Central memory CD8-positive, alpha-beta T cell (primary cell): ENCODE data around the gene ELOVL2.
A peak's percentile ranks its signal among the peaks of the same experiment; 100 is the strongest.
"Not testable (repeated sequence)": the region's sequence is repeated elsewhere in the genome, so short reads cannot be mapped to it uniquely, and the experiment has no call there.

ENCODE experiments used
- ATAC-seq: fragments of 150-1000 bp; cut with Tn5 transposase; replicated peaks from 2 replicates; pipeline ENCODE4 v1.10.0; 2022; ENCODE audit warnings: mild to moderate bottlenecking, moderate FRiP score, moderate number of reproducible peaks; ENCODE audit not compliant: poor library complexity, severe bottlenecking; ENCODE audit errors: extremely low read depth
- DNase-seq, 2 donors: peaks; one replicate each; pipeline ENCODE4 v3.0.0; 2021; ENCODE audit warnings: low spot score in 2 of 2
- H3K27ac Mint-ChIP-seq: one replicate; pipeline ENCODE4 v1.8.0; 2022; ENCODE audit warnings: low read depth, mild to moderate bottlenecking, moderate library complexity, mixed read lengths
- H3K27me3 Mint-ChIP-seq: one replicate; pipeline ENCODE4 v1.8.0; 2022; ENCODE audit warnings: mixed read lengths
- H3K36me3 Mint-ChIP-seq: one replicate; pipeline ENCODE4 v1.8.0; 2022; ENCODE audit warnings: mild to moderate bottlenecking, moderate library complexity, mixed read lengths; ENCODE audit not compliant: insufficient read depth
- H3K4me1 Mint-ChIP-seq: one replicate; pipeline ENCODE4 v1.8.0; 2022; ENCODE audit warnings: mixed read lengths
- H3K4me3 Mint-ChIP-seq: one replicate; pipeline ENCODE4 v1.8.0; 2022; ENCODE audit warnings: mild to moderate bottlenecking, moderate library complexity, mixed read lengths
- H3K9me3 Mint-ChIP-seq: one replicate; pipeline ENCODE4 v1.8.0; 2022; ENCODE audit warnings: mixed read lengths

The ELOVL2 gene

GRCh38 chr6:11043961-11044711 is at the start of gene ELOVL2:
ELOVL2 (minus strand) TSS chr6:11044305; CDS start chr6:11044230, 75 bp downstream.
- no peak for DNase-seq
- Mint-ChIP-seq H3K4me3 (peak within 1 kb of the TSS; percentile 69), H3K9me3 (no peaks in the 10 kb centered on the region), H3K27ac (no peak within 1 kb of the TSS), H3K4me1 (peaks cover 10% of the 10 kb centered on the region), H3K27me3 (peaks cover 89% of the 10 kb centered on the region), H3K36me3 (peaks cover 2% of the 10 kb centered on the region)
- peak; percentile 46 for ATAC-seq

- Mint-ChIP-seq H3K27me3 (no peaks in the 10 kb centered on the region), H3K36me3 (peaks cover 6% of the 10 kb centered on the region), H3K4me3 (peak overlapping the region; percentile 96), H3K27ac (peak overlapping the region; percentile 96), H3K4me1 (peaks cover 39% of the 10 kb centered on the region), H3K9me3 (no peaks in the 10 kb centered on the region)
- DNase-seq (no peak), ATAC-seq (peak; percentile 16)
These were observed 49.2 kb upstream of the ELOVL2 start for GRCh38 chr6:11093376-11093625.

- DNase-seq = no peak
- peaks cover 34% of the 10 kb centered on the region for H3K4me1 Mint-ChIP-seq
- ATAC-seq = peak; percentile 27
These were observed 48.7 kb upstream of the ELOVL2 start for GRCh38 chr6:11092668-11093375.

GRCh38 chr6:11091141-11091540 is 47.0 kb upstream of the ELOVL2 start:
- H3K36me3 Mint-ChIP-seq, H3K27me3 Mint-ChIP-seq, H3K4me3 Mint-ChIP-seq, H3K9me3 Mint-ChIP-seq, DNase-seq, ATAC-seq, H3K27ac Mint-ChIP-seq: not testable (repeated sequence)
- H3K4me1 Mint-ChIP-seq = peaks cover 24% of the 10 kb centered on the region

More at GRCh38 chr6:11092668-11093375, 48.7 kb upstream of the ELOVL2 start:
- Mint-ChIP-seq H3K4me3 (peak overlapping the region; percentile 96), H3K27me3 (no peaks in the 10 kb centered on the region), H3K36me3 (peaks cover 6% of the 10 kb centered on the region), H3K27ac (peak overlapping the region; percentile 96), H3K9me3 (no peaks in the 10 kb centered on the region)

GRCh38 chr6:11089695-11090094 is 45.6 kb upstream of the ELOVL2 start:
- Mint-ChIP-seq H3K36me3 (peaks cover 6% of the 10 kb centered on the region), H3K4me1 (peaks cover 12% of the 10 kb centered on the region), H3K27me3 (peaks cover 9% of the 10 kb centered on the region), H3K27ac (no peak overlapping the region), H3K4me3 (no peak overlapping the region), H3K9me3 (no peaks in the 10 kb centered on the region)
- DNase-seq (no peak), ATAC-seq (no peak)

GRCh38 chr6:11087141-11087812 is 43.2 kb upstream of the ELOVL2 start:
- not testable (repeated sequence) for H3K4me1 Mint-ChIP-seq, H3K27ac Mint-ChIP-seq, H3K4me3 Mint-ChIP-seq, ATAC-seq, DNase-seq, H3K9me3 Mint-ChIP-seq, H3K36me3 Mint-ChIP-seq
- peaks cover 18% of the 10 kb centered on the region for H3K27me3 Mint-ChIP-seq

- H3K4me3 Mint-ChIP-seq = no peak overlapping the region
- no peak overlapping the region for H3K27ac Mint-ChIP-seq
- peaks cover 19% of the 10 kb centered on the region for H3K27me3 Mint-ChIP-seq
- no peak for ATAC-seq
- H3K36me3 Mint-ChIP-seq = no peaks in the 10 kb centered on the region
- no peaks in the 10 kb centered on the region for H3K9me3 Mint-ChIP-seq
- no peaks in the 10 kb centered on the region for H3K4me1 Mint-ChIP-seq
- DNase-seq = no peak
These were observed 41.8 kb upstream of the ELOVL2 start for GRCh38 chr6:11085758-11086435.

- ATAC-seq (no peak), DNase-seq (no peak)
- Mint-ChIP-seq H3K4me1 (no peaks in the 10 kb centered on the region), H3K27ac (no peak overlapping the region), H3K4me3 (no peak overlapping the region), H3K9me3 (no peaks in the 10 kb centered on the region), H3K27me3 (peaks cover 27% of the 10 kb centered on the region), H3K36me3 (no peaks in the 10 kb centered on the region)
These were observed 39.9 kb upstream of the ELOVL2 start for GRCh38 chr6:11083956-11084355.

GRCh38 chr6:11083491-11083890 is 39.4 kb upstream of the ELOVL2 start:
- no peak overlapping the region for H3K4me3 Mint-ChIP-seq
- H3K9me3 Mint-ChIP-seq = no peaks in the 10 kb centered on the region
- H3K4me1 Mint-ChIP-seq = no peaks in the 10 kb centered on the region
- DNase-seq (no peak), ATAC-seq (no peak)
- H3K27ac Mint-ChIP-seq = no peak overlapping the region
- peaks cover 27% of the 10 kb centered on the region for H3K27me3 Mint-ChIP-seq
- H3K36me3 Mint-ChIP-seq = no peaks in the 10 kb centered on the region

GRCh38 chr6:11080296-11080695 is 36.2 kb upstream of the ELOVL2 start:
- Mint-ChIP-seq H3K4me1 (no peaks in the 10 kb centered on the region), H3K36me3 (no peaks in the 10 kb centered on the region), H3K27ac (no peak overlapping the region), H3K4me3 (no peak overlapping the region), H3K9me3 (no peaks in the 10 kb centered on the region), H3K27me3 (peaks cover 20% of the 10 kb centered on the region)
- DNase-seq (no peak), ATAC-seq (no peak)

GRCh38 chr6:11078266-11078665 is 34.2 kb upstream of the ELOVL2 start:
- Mint-ChIP-seq H3K4me3 (no peak overlapping the region), H3K27me3 (peaks cover 9% of the 10 kb centered on the region), H3K27ac (no peak overlapping the region), H3K4me1 (no peaks in the 10 kb centered on the region), H3K9me3 (no peaks in the 10 kb centered on the region), H3K36me3 (no peaks in the 10 kb centered on the region)
- no peak for ATAC-seq
- no peak for DNase-seq

GRCh38 chr6:11076540-11076939 is 32.4 kb upstream of the ELOVL2 start:
- DNase-seq (no peak), ATAC-seq (no peak)
- no peaks in the 10 kb centered on the region for H3K9me3 Mint-ChIP-seq
- H3K36me3 Mint-ChIP-seq = no peaks in the 10 kb centered on the region
- H3K27ac Mint-ChIP-seq = no peak overlapping the region
- H3K4me1 Mint-ChIP-seq = no peaks in the 10 kb centered on the region
- H3K4me3 Mint-ChIP-seq = no peak overlapping the region
- H3K27me3 Mint-ChIP-seq = peaks cover 9% of the 10 kb centered on the region
